ENCODE data around the gene UNC13D. TPM values are rescaled to one million over a fixed set of nuclear protein-coding genes. Genes with fewer than 3 reads are reported as not detected.

The UNC13D gene
- total and polyA plus RNA-seq, 9 of the 15 experiments (the other 6 are each of a cell fraction or from before 2014, with no cell fraction given), result 0.86 to 244 (median 69.2) TPM

- no peak for TF ChIP-seq ZNF143 (CRISPR knock-in tag; IDR thresholded peaks at IDR 0.05)
- TF ChIP-seq POLR2G (IDR thresholded peaks at IDR 0.05; ENCODE audit: low read depth, low read length), result peak; percentile 50
- no peak for TF ChIP-seq MYBL2 (IDR thresholded peaks at IDR 0.05; ENCODE audit: low read depth)
- no peak for TF ChIP-seq MYBL2 (CRISPR knock-in tag; IDR thresholded peaks at IDR 0.05; ENCODE audit: borderline replicate concordance)
- peak; percentile 12; the same call in 1 of the 2 replicates for TF ChIP-seq KLF16 (IDR thresholded peaks at IDR 0.05)
- no peak for TF ChIP-seq PHB2 (IDR thresholded peaks at IDR 0.05; ENCODE audit: low read depth)
- TF ChIP-seq FOSL1 (tag; conservative IDR thresholded peaks at IDR 0.05), result no peak
- no peak for TF ChIP-seq SPI1 (IDR thresholded peaks at IDR 0.05; ENCODE audit: borderline replicate concordance, low read depth, low read length)
- no peak for TF ChIP-seq TCF3 (CRISPR knock-in tag; IDR thresholded peaks at IDR 0.05)
- TF ChIP-seq CEBPB (tag; IDR thresholded peaks at IDR 0.05), result no peak
- no peak for TF ChIP-seq ARID1B (IDR thresholded peaks at IDR 0.05)
- no peak for TF ChIP-seq RBM39 (optimal IDR thresholded peaks at IDR 0.05; ENCODE audit: low read depth, low read length)
- peak; percentile 25; the same call in 1 of the 2 replicates for TF ChIP-seq NBN (IDR thresholded peaks at IDR 0.05; ENCODE audit: low read depth)
- TF ChIP-seq RAD21 (CRISPR knock-in tag; conservative IDR thresholded peaks at IDR 0.05 in 1 of 2, IDR thresholded peaks at IDR 0.05 in 1 of 2), result peak; percentile 28 to 66
- no peak for TF ChIP-seq ZNF134 (CRISPR knock-in tag; conservative IDR thresholded peaks at IDR 0.05)
- TF ChIP-seq COPS2 (conservative IDR thresholded peaks at IDR 0.05), result no peak
- no peak for TF ChIP-seq RBM22 (IDR thresholded peaks at IDR 0.05; ENCODE audit: low read depth, low read length, poor library complexity, severe bottlenecking)
- TF ChIP-seq FOXP4 (CRISPR knock-in tag; IDR thresholded peaks at IDR 0.05; ENCODE audit: borderline replicate concordance), result no peak
- no peak for TF ChIP-seq CHCHD3 (CRISPR knock-in tag; IDR thresholded peaks at IDR 0.05)
- peak; percentile 32; the same call in 1 of the 2 replicates for TF ChIP-seq SMC3 (conservative IDR thresholded peaks at IDR 0.05; ENCODE audit: insufficient read depth, low read depth, low read length)
- no peak for TF ChIP-seq TFAM (CRISPR knock-in tag; conservative IDR thresholded peaks at IDR 0.05)
- TF ChIP-seq LCOR (CRISPR knock-in tag; IDR thresholded peaks at IDR 0.05), result no peak
- no peak for TF ChIP-seq ATF7 (IDR thresholded peaks at IDR 0.05)
- TF ChIP-seq ZNF655 (CRISPR knock-in tag; IDR thresholded peaks at IDR 0.05), result no peak
- no peak for TF ChIP-seq PREB (CRISPR knock-in tag; IDR thresholded peaks at IDR 0.05)
Measured at GRCh38 chr17:75848523-75849278, 4.5 kb upstream of the UNC13D start (continued).
